H9 (cell line): ENCODE results near the gene PTPRN2. TPM values are rescaled to one million over a fixed set of nuclear protein-coding genes. Genes with fewer than 3 reads are reported as not detected.

Source experiments
- DNase-seq: peaks from one replicate; pipeline ENCODE4 v3.0.0-alpha.2; 2017
- H2AFZ ChIP-seq: one replicate; pipeline ENCODE4 v1.6.1; 2013; ENCODE audit warnings: mild to moderate bottlenecking, low read length, control low read depth, moderate library complexity
- H2AK5ac ChIP-seq: 2 replicates; pipeline ENCODE4 v1.6.1; 2013; ENCODE audit warnings: low read length, control low read depth, mixed read lengths; ENCODE audit not compliant: insufficient read length
- H2BK120ac ChIP-seq: one replicate; pipeline ENCODE4 v1.6.1; 2013; ENCODE audit warnings: low read depth, mild to moderate bottlenecking, low read length, control low read depth, inconsistent platforms; ENCODE audit not compliant: poor library complexity, severe bottlenecking
- H2BK12ac ChIP-seq: 2 replicates; pipeline ENCODE4 v1.6.1; 2013; ENCODE audit warnings: low read length, control low read depth, mixed read lengths, low read depth; ENCODE audit not compliant: insufficient read length
- H2BK15ac ChIP-seq: 2 replicates; pipeline ENCODE4 v1.6.1; 2013; ENCODE audit warnings: low read depth, low read length, control low read depth
- H2BK20ac ChIP-seq: one replicate; pipeline ENCODE4 v1.6.1; 2013; ENCODE audit warnings: low read depth, mild to moderate bottlenecking, low read length, control low read depth, inconsistent platforms; ENCODE audit not compliant: poor library complexity, severe bottlenecking
- H2BK5ac ChIP-seq: 2 replicates; pipeline ENCODE4 v1.6.1; 2013; ENCODE audit warnings: low read length, control low read depth, mixed read lengths; ENCODE audit not compliant: insufficient read length
- H3K14ac ChIP-seq: 2 replicates; pipeline ENCODE4 v1.6.1; 2013; ENCODE audit warnings: low read length, control low read depth; ENCODE audit not compliant: insufficient read depth
- H3K18ac ChIP-seq: 2 replicates; pipeline ENCODE4 v1.6.1; 2013; ENCODE audit warnings: low read depth, mild to moderate bottlenecking, mixed read lengths, low read length, control low read depth; ENCODE audit not compliant: insufficient read length
- H3K23ac ChIP-seq: 2 replicates; pipeline ENCODE4 v1.6.1; 2013; ENCODE audit warnings: low read length, control low read depth, mixed read lengths, low read depth; ENCODE audit not compliant: insufficient read length
- H3K23me2 ChIP-seq: 2 replicates; pipeline ENCODE4 v1.6.1; 2013; ENCODE audit warnings: low read depth, mild to moderate bottlenecking, mixed read lengths, low read length, control low read depth; ENCODE audit not compliant: insufficient read length, poor library complexity, severe bottlenecking
- H3K27ac ChIP-seq: 2 replicates; pipeline ENCODE4 v1.5.1; 2013; ENCODE audit warnings: low read length, control low read depth, mixed read lengths, low read depth; ENCODE audit not compliant: insufficient read length
- H3K27me3 ChIP-seq: 2 replicates; pipeline ENCODE4 v1.6.1; 2013; ENCODE audit warnings: low read length, control low read depth, inconsistent platforms; ENCODE audit not compliant: insufficient read depth
- H3K4ac ChIP-seq: 2 replicates; pipeline ENCODE4 v1.6.1; 2013; ENCODE audit warnings: low read depth, mild to moderate bottlenecking, control low read depth, inconsistent platforms, low read length, moderate library complexity
- H3K4me1 ChIP-seq: 2 replicates; pipeline ENCODE4 v1.6.1; 2013; ENCODE audit warnings: low read length, control low read depth, inconsistent platforms; ENCODE audit not compliant: insufficient read depth
- H3K4me2 ChIP-seq: 2 replicates; pipeline ENCODE4 v1.6.1; 2013; ENCODE audit warnings: low read length, control low read depth, mixed read lengths; ENCODE audit not compliant: insufficient read length, insufficient read depth
- H3K56ac ChIP-seq: 2 replicates; pipeline ENCODE4 v1.6.1; 2013; ENCODE audit warnings: low read depth, mild to moderate bottlenecking, mixed read lengths, low read length, control low read depth; ENCODE audit not compliant: insufficient read length
- H3K79me1 ChIP-seq: 2 replicates; pipeline ENCODE4 v1.6.1; 2013; ENCODE audit warnings: low read depth, mild to moderate bottlenecking, moderate library complexity, low read length, control low read depth, inconsistent platforms; ENCODE audit not compliant: insufficient read depth, poor library complexity, severe bottlenecking
- H3K79me2 ChIP-seq: 2 replicates; pipeline ENCODE4 v1.6.1; 2013; ENCODE audit warnings: low read length, control low read depth, inconsistent platforms; ENCODE audit not compliant: insufficient read depth
- H3K9ac ChIP-seq: 2 replicates; pipeline ENCODE4 v1.6.1; 2013; ENCODE audit warnings: low read length, control low read depth, mixed read lengths; ENCODE audit not compliant: insufficient read length; ENCODE audit errors: extremely low read depth
- H3K9me3 ChIP-seq: one replicate; pipeline ENCODE4 v1.6.1; 2013; ENCODE audit warnings: low read depth, low read length, inconsistent platforms; ENCODE audit not compliant: control insufficient read depth
- H3T11ph ChIP-seq: one replicate; pipeline ENCODE4 v1.6.1; 2013; ENCODE audit warnings: mild to moderate bottlenecking, low read length, control low read depth, inconsistent platforms
- H4K20me1 ChIP-seq: one replicate; pipeline ENCODE4 v1.6.1; 2013; ENCODE audit not compliant: control insufficient read depth, insufficient read length, insufficient read depth
- H4K5ac ChIP-seq: 2 replicates; pipeline ENCODE4 v1.6.1; 2013; ENCODE audit warnings: low read depth, mild to moderate bottlenecking, mixed read lengths, low read length, control low read depth; ENCODE audit not compliant: insufficient read length
- H4K8ac ChIP-seq: replicated peaks from 2 replicates; pipeline ENCODE4 v1.6.1; 2013; ENCODE audit warnings: low read length, control low read depth, mixed read lengths, low read depth; ENCODE audit not compliant: insufficient read length
- H4K91ac ChIP-seq: 2 replicates; pipeline ENCODE4 v1.6.1; 2013; ENCODE audit warnings: low read depth, mild to moderate bottlenecking, moderate library complexity, mixed read lengths, low read length, control low read depth; ENCODE audit not compliant: insufficient read length
- H3K27ac Mint-ChIP-seq, 3 experiments: 2 replicates in 2 of 3; 3 replicates in 1 of 3; pipeline ENCODE4 v1.8.0; 2020 to 2021; ENCODE audit warnings: mixed read lengths in 3 of 3, mild to moderate bottlenecking in 1 of 3, moderate library complexity in 1 of 3
- H3K27me3 Mint-ChIP-seq: 2 replicates; pipeline ENCODE4 v1.8.0; 2021; ENCODE audit warnings: low read depth, mild to moderate bottlenecking, moderate library complexity, mixed read lengths
- H3K36me3 Mint-ChIP-seq, 3 experiments: 2 replicates in 2 of 3; 3 replicates in 1 of 3; pipeline ENCODE4 v1.8.0; 2020 to 2021; ENCODE audit warnings: low read depth in 3 of 3, mixed read lengths in 3 of 3; ENCODE audit not compliant: insufficient read depth in 1 of 3
- H3K4me1 Mint-ChIP-seq, 2 experiments: 2 replicates each; pipeline ENCODE4 v1.8.0; 2020; ENCODE audit warnings: mixed read lengths in 2 of 2
- H3K4me3 Mint-ChIP-seq, 2 experiments: 2 replicates in 1 of 2; 3 replicates in 1 of 2; pipeline ENCODE4 v1.8.0; 2020 to 2021; ENCODE audit warnings: mild to moderate bottlenecking in 2 of 2, mixed read lengths in 2 of 2, moderate library complexity in 1 of 2
- H3K9me3 Mint-ChIP-seq, 2 experiments: 2 replicates in 1 of 2; 3 replicates in 1 of 2; pipeline ENCODE4 v1.8.0; 2020; ENCODE audit warnings: mild to moderate bottlenecking in 2 of 2, mixed read lengths in 2 of 2, moderate library complexity in 1 of 2
- WGBS: extraction: QIAGEN DNeasy Blood & Tissue Kit; methylation state at CpG from one replicate; pipeline ENCODE4 v1.1.7; 2013; ENCODE audit warnings: missing lambda C conversion rate, low lambda C conversion rate, mixed read lengths; ENCODE audit not compliant: insufficient read length; ENCODE audit errors: extremely low coverage; 5-methylcytosine and 5-hydroxymethylcytosine counted together
- total RNA-seq: library from RNA; stranded (reverse); gene quantifications from 2 replicates; pipeline ENCODE4 v1.2.1, GENCODE V29; 2021
- TF ChIP-seq, protein P1 (sequence below): fragments of 200-600 bp; sonication (generic); conservative IDR thresholded peaks from 3 replicates; pipeline ENCODE4 v1.8.0; 2021; ENCODE audit warnings: antibody characterized with exemption, mild to moderate bottlenecking

The PTPRN2 gene
- total RNA-seq, 1 experiment from 2014 or later = 5.2 TPM

DNA sequence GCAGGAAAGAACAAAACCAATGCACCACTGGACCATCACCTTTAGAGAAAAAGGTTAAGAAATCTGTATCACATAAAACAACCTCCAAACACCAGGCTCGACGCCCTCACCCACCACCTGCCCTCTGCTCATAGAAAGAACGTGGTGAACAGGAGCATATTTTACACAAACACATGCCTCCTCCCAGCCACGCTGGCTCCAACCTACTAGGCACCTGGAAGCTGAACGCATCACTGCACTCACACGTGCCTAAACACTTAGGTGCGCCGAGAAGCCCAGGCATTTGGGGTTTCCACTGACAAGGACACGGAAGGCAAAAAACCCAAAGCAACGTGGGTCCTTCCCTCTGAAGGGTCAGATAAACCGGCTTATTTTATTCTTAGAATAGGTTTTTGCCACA, 56.0 kb downstream of the PTPRN2 start:
- TF ChIP-seq, protein P1, sequence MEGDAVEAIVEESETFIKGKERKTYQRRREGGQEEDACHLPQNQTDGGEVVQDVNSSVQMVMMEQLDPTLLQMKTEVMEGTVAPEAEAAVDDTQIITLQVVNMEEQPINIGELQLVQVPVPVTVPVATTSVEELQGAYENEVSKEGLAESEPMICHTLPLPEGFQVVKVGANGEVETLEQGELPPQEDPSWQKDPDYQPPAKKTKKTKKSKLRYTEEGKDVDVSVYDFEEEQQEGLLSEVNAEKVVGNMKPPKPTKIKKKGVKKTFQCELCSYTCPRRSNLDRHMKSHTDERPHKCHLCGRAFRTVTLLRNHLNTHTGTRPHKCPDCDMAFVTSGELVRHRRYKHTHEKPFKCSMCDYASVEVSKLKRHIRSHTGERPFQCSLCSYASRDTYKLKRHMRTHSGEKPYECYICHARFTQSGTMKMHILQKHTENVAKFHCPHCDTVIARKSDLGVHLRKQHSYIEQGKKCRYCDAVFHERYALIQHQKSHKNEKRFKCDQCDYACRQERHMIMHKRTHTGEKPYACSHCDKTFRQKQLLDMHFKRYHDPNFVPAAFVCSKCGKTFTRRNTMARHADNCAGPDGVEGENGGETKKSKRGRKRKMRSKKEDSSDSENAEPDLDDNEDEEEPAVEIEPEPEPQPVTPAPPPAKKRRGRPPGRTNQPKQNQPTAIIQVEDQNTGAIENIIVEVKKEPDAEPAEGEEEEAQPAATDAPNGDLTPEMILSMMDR = no peak
- Histone ChIP-seq H3K9ac (no peak overlapping the region), H3T11ph (no peak overlapping the region), H3K23ac (no peak overlapping the region), H3K79me2 (no peaks in the 10 kb centered on the region), H2AFZ (no peak overlapping the region), H3K27ac (no peak overlapping the region), H4K5ac (no peak overlapping the region), H3K4me1 (0 out of 2 replicates have a peak, but pooled peaks cover 2% of the 10 kb centered on the region), H3K27me3 (no peaks in the 10 kb centered on the region; the same call in 1 of the 2 replicates), H3K18ac (no peak overlapping the region), H3K14ac (no peak overlapping the region), H3K56ac (no peak overlapping the region), H2BK15ac (no peak overlapping the region), H3K4me2 (no peak overlapping the region), H4K20me1 (no peaks in the 10 kb centered on the region), H2BK5ac (no peak overlapping the region), H2BK20ac (no peak overlapping the region), H2BK12ac (no peak overlapping the region), H3K9me3 (no peaks in the 10 kb centered on the region), H2AK5ac (no peak overlapping the region), H3K79me1 (no peaks in the 10 kb centered on the region), H4K8ac (no peak overlapping the region), H2BK120ac (no peak overlapping the region), H3K23me2 (no peaks in the 10 kb centered on the region), H4K91ac (no peak overlapping the region), H3K4ac (no peak overlapping the region)
- DNase-seq = no peak
- H3K27ac Mint-ChIP-seq = no peak overlapping the region
- WGBS = no CpG with 5 or more reads among the region's 11 CpGs
- H3K9me3 Mint-ChIP-seq = peaks cover 6 to 7% of the 10 kb centered on the region in 2 experiments; a peak in 3 of 5 replicates
- H3K36me3 Mint-ChIP-seq = peaks cover 0 to 12% (median 5%) of the 10 kb centered on the region in 3 experiments; a peak in 5 of 7 replicates
- peaks cover 4% of the 10 kb centered on the region for H3K27me3 Mint-ChIP-seq
- H3K4me1 Mint-ChIP-seq = peaks cover 12 to 17% of the 10 kb centered on the region in 2 experiments
- H3K4me3 Mint-ChIP-seq = no peak overlapping the region
